ENCODE measurements around the gene ASMT. TPM values are rescaled to one million over a fixed set of nuclear protein-coding genes. Genes with fewer than 3 reads are reported as not detected.
A peak's percentile ranks its signal among the peaks of the same experiment; 100 is the strongest.
"Not testable (repeated sequence)": the region's sequence is repeated elsewhere in the genome, so short reads cannot be mapped to it uniquely, and the experiment has no call there.

The ASMT gene
- total RNA-seq, 2 donors from 2014 or later: not detected

GRCh38 chrX:1652011-1652811 lies 37.4 kb downstream of the ASMT start:
- DNase-seq (ENCODE audit: low spot score); H3K27me3 ChIP-seq; H3K9me3 ChIP-seq; H3K27ac ChIP-seq; H3K4me3 ChIP-seq; H3K36me3 ChIP-seq; H3K4me1 ChIP-seq: not testable (repeated sequence)
- peak; percentile 77 to 85 for TF ChIP-seq CTCF (IDR thresholded peaks at IDR 0.05)

- no peaks in the 10 kb centered on the region for H3K9me3 ChIP-seq
- peaks cover 0 to 6% of the 10 kb centered on the region in 2 donors for H3K4me1 ChIP-seq
- TF ChIP-seq CTCF (IDR thresholded peaks at IDR 0.05): no peak
- DNase-seq (ENCODE audit: low spot score): no peak
- no peak overlapping the region for H3K27ac ChIP-seq
- H3K27me3 ChIP-seq: no peaks in the 10 kb centered on the region
- no peaks in the 10 kb centered on the region for H3K36me3 ChIP-seq
- no peak overlapping the region for H3K4me3 ChIP-seq
These were observed 41.5 kb downstream of the ASMT start for GRCh38 chrX:1656379-1656778.

- no peak for TF ChIP-seq CTCF (IDR thresholded peaks at IDR 0.05)
- H3K9me3 ChIP-seq: no peaks in the 10 kb centered on the region
- no peak overlapping the region for H3K27ac ChIP-seq
- H3K4me3 ChIP-seq: no peak overlapping the region
- no peak for DNase-seq (ENCODE audit: low spot score)
- no peaks in the 10 kb centered on the region for H3K27me3 ChIP-seq
- H3K36me3 ChIP-seq: no peaks in the 10 kb centered on the region
- H3K4me1 ChIP-seq: peaks cover 0 to 6% of the 10 kb centered on the region in 2 donors
These were observed 42.7 kb downstream of the ASMT start for GRCh38 chrX:1657367-1658070.

GRCh38 chrX:1658071-1658491 lies 43.2 kb downstream of the ASMT start:
- DNase-seq (ENCODE audit: low spot score): no peak
- H3K36me3 ChIP-seq: no peaks in the 10 kb centered on the region
- H3K27ac ChIP-seq: no peak overlapping the region
- no peaks in the 10 kb centered on the region for H3K9me3 ChIP-seq
- H3K27me3 ChIP-seq: no peaks in the 10 kb centered on the region
- peaks cover 0 to 6% of the 10 kb centered on the region in 2 donors for H3K4me1 ChIP-seq
- TF ChIP-seq CTCF (IDR thresholded peaks at IDR 0.05): no peak
- no peak overlapping the region for H3K4me3 ChIP-seq

GRCh38 chrX:1659664-1660461 lies 45.0 kb downstream of the ASMT start:
- no peaks in the 10 kb centered on the region for H3K36me3 ChIP-seq
- no peak for TF ChIP-seq CTCF (IDR thresholded peaks at IDR 0.05)
- H3K4me1 ChIP-seq: peaks cover 0 to 6% of the 10 kb centered on the region in 2 donors
- no peaks in the 10 kb centered on the region for H3K27me3 ChIP-seq
- no peak overlapping the region for H3K27ac ChIP-seq
- DNase-seq (ENCODE audit: low spot score): no peak
- H3K9me3 ChIP-seq: no peaks in the 10 kb centered on the region
- H3K4me3 ChIP-seq: no peak overlapping the region

Data from right atrium auricular region (tissue), 2 donors.